GM18526 (cell line): Measurements from ENCODE around the gene PRF1.

Experiments used
- POLR2A ChIP-seq: IDR thresholded peaks from 3 replicates; pipeline ENCODE4 v1.6.1; 2011; ENCODE audit not compliant: insufficient read length; ENCODE audit errors: extremely low read depth

The PRF1 gene

GRCh38 chr10:70586348-70586930 lies 16.1 kb downstream of the PRF1 start:
- TF ChIP-seq POLR2A, result no peak

DNA sequence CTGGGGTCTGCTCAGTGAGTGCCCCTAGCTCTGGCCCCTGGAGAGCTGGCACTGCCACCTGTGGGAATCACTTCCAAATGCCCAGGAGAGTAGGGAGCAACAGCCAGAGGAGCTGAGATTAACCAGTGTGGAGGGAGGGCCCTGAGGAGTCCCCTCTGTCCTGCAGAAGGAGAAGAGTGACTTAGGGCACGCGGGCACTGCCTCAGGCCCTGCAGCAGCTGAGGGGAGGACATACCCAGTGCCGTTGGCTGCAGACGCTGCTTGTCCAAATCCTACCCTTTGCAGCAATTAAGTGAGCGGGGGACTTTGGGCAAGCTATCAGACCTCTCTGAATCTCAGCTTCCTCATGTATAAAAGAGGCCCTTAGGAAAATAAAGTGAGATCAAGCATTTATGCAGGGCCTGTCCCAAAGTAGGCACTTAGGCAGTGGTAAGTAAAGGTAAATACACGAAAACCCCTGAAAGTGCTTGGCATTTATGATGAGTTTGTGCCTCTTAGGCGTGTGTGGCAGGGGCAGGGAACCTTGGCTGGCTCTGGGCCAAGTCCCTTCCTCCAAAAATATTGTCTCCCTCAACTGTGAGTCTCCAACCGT lies 16.9 kb downstream of the PRF1 start:
- no peak for TF ChIP-seq POLR2A

GRCh38 chr10:70584909-70585544 lies 17.5 kb downstream of the PRF1 start:
- TF ChIP-seq POLR2A, result no peak

GRCh38 chr10:70584366-70584765 lies 18.2 kb downstream of the PRF1 start:
- TF ChIP-seq POLR2A, result no peak

GRCh38 chr10:70583669-70584037 lies 18.9 kb downstream of the PRF1 start:
- no peak for TF ChIP-seq POLR2A

DNA sequence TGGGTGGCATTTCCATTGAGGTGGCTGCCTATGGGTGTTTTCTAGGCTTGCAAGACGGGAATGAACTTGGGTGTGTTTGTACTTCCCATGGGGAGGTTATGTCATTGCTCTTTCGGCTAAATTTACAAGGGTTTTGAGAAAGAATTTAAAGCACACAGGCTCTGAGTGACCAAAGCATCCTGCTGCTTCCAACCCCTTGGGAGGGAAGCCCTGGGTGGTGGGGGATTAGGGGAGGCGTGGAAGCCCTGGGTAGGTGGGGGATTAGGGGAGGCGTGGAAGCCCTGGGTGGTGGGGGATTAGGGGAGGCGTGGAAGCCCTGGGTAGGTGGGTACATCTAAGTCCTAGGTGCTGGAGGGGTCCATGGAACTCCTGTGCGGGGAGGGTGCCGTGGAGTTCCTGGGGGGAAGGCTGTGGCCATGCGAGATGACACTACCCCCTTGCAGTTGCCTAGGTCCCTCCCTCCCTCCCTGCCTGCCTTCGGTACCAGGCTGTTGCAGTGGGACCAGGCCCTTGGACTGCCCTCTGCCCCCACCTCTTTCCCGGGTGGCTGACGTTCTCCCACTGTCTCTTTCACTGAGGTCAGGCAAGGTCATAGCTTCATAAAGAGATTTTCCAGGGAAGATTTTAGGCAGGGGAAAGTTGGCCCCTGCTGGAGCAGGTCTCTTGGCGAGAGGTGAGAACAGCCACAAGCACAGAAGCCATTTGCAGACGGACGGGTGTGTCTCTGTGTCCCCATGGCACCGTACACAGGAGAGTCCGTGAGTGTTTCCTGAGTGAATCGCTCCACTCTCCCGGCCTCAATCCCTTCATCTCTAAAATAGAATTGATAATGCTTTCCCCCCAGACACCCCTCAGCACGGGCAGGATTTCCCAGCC lies 19.5 kb downstream of the PRF1 start:
- no peak for TF ChIP-seq POLR2A

DNA sequence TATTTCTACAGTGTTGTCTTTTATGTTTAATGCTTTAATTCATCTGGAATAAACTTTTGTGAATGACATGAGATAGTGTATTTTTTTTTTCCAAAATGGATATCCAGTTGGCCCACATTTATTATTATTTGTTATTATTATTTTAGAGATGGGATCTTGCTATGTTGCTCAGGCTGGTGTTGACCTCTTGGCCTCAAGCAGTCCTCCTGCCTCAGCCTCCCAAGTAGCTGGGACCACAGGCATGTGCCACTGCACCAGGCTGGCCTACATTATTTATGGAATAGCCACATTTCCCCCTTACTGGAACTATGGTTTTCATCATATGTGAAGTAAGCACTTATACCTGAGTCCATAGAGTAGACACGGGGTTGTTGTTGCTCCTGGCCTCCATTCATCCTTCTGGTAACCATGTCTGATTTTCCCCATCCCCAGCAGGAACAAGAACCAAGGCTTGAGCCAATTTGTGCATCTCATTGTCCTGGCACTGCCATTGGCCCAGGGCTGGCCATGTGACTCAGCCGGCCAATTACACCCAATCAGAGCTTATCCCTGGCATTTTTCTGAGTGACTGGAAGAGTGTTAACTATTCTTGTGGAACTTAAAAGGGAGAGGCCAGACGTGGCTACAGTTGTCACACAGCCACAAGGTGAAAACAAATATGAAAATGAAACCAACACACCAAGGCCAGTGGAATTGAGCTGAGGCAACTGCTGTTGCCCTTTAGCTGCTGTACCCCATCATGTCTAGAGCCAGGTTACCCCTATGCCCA lies 23.1 kb downstream of the PRF1 start:
- TF ChIP-seq POLR2A, result no peak

DNA sequence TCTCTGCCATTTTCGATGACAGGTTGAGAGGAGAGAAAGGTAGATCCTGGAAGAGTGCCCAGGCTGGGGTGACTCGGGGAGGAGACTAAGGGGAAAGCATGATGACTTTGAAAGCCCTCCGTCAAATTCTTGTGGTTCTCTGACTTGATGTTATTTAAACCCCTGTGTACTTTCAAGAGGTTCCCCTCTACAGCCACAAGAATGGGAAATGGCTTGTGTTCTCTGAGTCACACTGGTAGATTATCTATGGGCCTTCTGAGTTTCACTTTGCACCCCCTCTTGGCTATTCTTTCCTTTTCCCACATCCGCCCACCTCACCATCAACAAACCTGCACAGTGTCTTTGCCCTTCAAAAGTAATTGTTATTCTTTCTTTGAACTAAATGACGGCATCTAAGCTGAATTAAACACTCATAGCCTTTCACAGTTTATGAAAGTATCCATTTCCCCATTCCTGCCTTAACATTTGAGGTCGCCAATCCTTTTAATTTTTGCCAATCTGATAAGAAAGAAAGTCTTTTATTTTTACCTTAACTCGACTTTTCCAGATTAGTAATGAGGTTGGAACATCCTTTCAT lies 24.1 kb downstream of the PRF1 start:
- TF ChIP-seq POLR2A, result no peak

DNA sequence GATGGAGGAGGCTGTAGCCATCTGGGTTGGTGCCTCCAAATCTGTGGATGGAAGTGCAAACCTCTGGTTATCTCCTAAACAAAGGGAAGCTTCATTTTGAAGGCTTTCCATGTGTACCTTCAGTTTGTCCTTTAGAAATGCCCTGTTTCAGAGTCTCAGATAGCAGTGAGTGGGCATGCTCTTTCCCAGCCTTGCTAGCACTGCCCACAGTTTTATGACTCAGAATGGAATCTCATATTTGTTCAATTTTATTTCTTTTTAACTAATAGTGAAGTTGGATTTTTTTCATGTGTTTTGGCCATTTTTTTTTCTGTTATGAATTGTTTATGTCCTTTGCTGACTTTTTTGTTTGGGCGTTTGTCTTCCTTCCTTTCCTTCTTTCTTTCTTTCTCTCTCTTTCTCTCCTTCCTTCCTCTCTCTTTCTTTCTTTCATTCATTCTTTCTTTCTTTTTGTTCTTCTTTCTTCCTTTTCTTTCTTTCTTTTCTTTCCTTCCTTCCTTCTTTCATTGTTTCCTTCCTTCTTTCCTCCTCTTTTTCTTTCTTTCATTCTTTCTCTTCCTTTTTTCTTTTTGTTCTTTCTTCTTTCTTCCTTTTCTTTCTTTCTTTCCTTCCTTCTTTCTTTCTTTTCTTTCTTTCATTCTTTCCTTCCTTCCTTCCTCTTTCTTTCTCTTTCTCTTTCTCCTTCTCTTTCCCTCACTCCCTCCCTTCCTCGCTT lies 25.6 kb downstream of the PRF1 start:
- TF ChIP-seq POLR2A, result no peak

- peak; percentile 27 for TF ChIP-seq POLR2A
These were observed 26.4 kb downstream of the PRF1 start for GRCh38 chr10:70575874-70576802.

- no peak for TF ChIP-seq POLR2A
These were observed 27.1 kb downstream of the PRF1 start for GRCh38 chr10:70575486-70575873.

DNA sequence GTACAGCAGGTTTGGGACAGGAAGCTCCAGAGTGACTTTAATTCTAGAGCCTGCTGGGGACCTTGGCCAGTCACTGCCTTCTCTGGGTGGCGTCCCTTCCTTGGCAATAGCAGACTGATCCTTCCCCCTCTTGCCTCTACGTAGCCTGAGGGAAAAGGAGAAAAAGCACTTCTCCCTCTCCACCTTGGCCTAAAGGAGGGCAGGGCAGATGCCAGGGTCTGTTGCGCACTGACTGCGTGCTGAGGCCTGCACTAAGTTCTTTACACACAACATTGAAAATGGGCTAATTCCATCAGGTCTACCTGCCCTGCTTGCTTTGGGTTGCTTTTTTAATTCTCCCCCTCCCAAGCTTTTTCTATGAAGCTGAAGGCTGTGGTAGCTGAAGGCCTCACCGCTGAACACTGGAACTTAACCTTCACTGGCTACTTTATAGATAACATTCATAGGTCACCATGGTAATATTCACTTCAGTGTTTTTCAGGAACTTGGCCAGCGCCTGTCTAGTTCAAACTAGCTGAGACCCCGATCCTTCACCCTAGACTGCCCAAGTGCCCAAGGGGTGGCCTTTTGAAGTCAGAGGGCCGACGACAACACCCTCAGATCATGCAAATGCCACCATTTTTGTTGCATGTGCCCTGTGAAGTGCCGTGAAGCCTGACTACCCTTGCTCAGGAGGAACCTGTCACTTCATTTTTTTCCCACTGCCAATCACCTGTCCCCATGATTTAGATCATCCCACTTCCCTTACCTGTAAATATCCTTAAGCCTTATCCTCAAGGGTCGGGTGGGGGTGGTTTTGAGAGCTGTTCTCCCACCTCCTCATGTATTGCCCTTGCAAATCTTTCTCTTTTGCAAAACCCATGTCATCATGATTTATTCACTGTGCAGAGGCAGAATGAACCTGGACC lies 28.7 kb downstream of the PRF1 start:
- TF ChIP-seq POLR2A, result no peak
